Hematopoietic multipotent progenitor cell treated with erythropoietin and hydrocortisone succinate and interleukin-3 and kit ligand, for 6 days (in vitro differentiated cells): ENCODE data around the gene ZNF346.
"Not testable (repeated sequence)": the region's sequence is repeated elsewhere in the genome, so short reads cannot be mapped to it uniquely, and the experiment has no call there.

ENCODE experiments used
- DNase-seq: peaks from one replicate; pipeline ENCODE4 v3.0.0-alpha.2; 2015

Gene ZNF346

GRCh38 chr5:177022386-177023302 lies at the start of gene ZNF346:
ZNF346 (plus strand) TSS chr5:177022696; CDS start chr5:177022739, 43 bp downstream.
- DNase-seq: peak; percentile 98

- DNase-seq: no peak
Observed at GRCh38 chr5:176979669-176980068, 42.8 kb upstream of the ZNF346 start.

DNA sequence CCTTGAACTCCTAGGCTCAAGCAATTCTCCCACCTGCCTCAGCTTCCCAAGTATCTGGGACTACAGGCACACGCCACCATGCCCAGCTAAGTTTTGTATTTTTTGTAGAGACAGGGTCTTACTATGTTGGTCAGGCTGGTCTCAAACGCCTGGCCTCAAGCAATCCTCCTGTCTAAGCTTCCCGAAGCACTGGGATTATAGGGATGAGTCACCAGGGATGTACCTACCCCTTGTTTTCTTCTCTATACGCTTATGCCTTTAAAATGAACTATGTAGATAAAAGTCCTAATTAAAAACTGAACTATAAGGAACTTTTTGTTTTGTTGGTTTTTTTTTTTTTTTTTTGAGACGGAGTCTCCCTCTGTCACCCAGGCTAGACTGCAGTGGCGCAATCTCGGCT lies 41.7 kb upstream of the ZNF346 start:
- no peak for DNase-seq

DNA sequence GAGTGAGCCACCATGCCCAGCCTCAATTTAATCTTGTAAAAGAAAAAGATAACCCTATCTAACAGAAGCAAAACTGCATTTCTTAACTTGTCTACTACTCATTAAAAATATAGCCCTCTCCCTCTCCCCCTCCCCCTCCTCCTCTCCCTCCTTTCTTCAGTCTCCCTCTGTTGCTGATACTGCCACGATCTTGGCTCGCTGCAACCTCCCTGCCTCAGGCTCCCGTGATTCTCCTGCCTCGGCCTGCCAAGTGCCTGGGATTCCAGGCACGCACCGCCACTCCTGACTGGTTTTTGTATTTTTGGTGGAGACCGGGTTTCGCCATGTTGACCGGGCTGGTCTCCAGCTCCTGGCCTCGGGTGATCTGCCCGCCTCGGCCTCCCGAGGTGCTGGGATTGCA lies 39.4 kb upstream of the ZNF346 start:
- DNase-seq: not testable (repeated sequence)

DNA sequence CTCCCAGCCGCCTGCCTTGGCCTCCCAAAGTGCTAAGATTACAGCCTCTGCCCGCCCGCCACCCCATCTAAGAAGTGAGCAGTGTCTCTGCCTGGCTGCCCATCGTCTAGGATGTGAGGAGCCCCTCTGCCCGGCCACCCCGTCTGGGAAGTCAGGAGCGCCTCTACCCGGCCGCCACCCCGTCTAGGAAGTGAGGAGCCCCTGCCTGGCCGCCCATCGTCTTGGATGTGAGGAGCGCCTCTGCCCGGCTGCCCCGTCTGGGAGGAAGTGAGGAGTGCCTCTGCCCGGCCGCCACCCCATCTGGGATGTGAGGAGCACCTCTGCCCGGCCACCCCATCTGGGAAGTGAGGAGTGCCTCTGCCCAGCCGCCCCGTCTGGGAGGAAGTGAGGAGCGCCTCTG lies 38.9 kb upstream of the ZNF346 start:
- DNase-seq: not testable (repeated sequence)

- not testable (repeated sequence) for DNase-seq
Observed at GRCh38 chr5:176984176-176984575, 38.3 kb upstream of the ZNF346 start.

DNA sequence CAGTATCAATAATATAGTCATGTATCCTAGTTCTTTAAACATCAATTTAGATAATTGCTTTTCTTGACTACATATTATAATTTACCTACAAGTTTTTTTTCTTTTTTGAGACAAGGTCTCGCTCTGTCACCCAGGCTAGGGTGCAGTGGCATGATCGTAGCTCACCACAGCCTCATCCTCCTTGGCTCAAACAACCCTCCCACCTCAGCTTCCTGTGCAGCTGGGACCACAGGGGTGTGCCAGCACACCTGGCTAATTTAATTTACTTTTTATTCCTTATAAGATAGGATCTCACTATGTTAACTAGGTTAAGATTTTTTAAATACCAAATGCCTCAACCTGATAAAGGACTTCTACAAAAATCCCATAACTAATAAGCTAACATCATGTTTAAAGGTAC lies 37.0 kb upstream of the ZNF346 start:
- DNase-seq: no peak

DNA sequence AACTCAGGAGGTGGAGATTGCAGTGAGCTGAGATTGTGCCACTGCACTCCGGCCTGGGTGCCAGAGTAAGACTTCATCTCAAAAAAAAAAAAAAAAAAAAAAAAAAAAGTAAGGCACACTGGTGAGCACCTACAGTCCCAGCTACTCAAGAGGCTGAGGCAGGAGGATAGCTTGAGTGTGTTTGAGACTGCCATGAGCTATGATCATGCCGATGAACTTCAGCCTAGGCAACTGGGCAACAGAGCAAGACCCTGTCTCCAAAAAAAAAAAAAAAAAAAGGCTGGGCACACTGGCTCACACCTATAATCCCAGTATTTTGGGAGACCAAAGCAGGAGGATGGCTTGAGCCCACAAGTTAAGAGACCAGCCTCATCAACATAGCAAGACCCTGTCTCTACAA lies 36.2 kb upstream of the ZNF346 start:
- DNase-seq: no peak

DNA sequence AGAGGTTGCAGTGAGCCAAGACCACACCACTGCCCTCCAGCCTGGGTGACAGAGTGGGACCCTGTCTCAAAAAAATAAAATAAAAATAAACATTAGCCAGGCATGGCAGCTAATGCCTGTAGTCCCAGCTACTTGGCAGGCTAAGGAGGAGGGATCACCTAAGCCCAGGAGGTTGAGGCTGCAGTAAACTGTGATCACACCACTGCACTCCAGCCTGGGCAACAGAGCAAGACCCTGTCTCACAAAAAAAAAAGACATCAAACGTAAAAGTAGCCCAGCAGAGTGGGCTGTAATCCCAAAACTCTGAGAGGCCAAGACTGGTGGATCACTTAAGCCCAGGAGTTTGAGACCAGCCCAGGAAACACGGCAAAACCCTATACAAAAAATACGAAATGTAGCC lies 34.9 kb upstream of the ZNF346 start:
- DNase-seq: no peak

DNA sequence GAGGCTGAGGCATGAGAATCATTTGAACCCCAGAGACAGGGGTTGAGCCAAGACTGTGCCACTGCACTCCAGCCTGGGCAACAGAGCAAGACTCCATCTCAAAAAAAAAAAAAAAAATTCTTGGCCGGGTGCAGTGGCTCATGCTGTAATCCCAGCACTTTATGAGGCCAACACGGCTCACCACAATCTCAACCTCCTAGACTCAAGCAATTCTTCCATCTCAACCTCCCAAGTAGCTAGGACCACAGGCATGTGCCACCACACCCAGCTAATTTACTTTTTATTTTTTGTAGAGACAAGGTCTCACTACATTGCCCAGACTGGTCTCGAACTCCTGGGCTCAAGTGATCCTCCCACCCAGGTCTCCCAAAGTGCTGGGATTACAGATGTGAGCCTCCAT lies 29.4 kb upstream of the ZNF346 start:
- not testable (repeated sequence) for DNase-seq

GRCh38 chr5:176994460-176995121 lies 27.9 kb upstream of the ZNF346 start:
- DNase-seq: peak; percentile 91

- no peak for DNase-seq
Observed at GRCh38 chr5:176995122-176995490, 27.4 kb upstream of the ZNF346 start.

- no peak for DNase-seq
Observed at GRCh38 chr5:176995896-176996767, 26.4 kb upstream of the ZNF346 start.

GRCh38 chr5:176996780-176997179 lies 25.7 kb upstream of the ZNF346 start:
- no peak for DNase-seq

DNA sequence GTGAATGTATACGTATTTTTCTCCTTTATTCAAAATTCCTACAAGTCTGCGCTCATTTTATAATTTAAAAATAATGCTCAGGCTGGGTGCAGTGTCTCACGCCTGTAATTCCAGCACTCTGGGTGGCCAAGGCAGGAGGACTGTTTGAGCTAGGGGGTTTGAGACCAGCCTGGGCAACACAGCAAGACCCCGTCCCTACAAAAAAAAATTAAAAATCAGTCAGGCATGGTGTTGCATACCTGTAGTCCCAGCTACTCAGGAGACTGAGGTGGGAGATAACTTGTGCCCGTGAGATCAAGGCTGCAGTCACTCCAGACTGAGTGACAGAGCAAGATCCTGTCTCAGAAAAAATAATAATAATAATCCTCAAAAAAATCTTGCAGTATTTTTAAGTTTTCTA lies 23.7 kb upstream of the ZNF346 start:
- no peak for DNase-seq

GRCh38 chr5:176999526-176999925 lies 23.0 kb upstream of the ZNF346 start:
- not testable (repeated sequence) for DNase-seq

DNA sequence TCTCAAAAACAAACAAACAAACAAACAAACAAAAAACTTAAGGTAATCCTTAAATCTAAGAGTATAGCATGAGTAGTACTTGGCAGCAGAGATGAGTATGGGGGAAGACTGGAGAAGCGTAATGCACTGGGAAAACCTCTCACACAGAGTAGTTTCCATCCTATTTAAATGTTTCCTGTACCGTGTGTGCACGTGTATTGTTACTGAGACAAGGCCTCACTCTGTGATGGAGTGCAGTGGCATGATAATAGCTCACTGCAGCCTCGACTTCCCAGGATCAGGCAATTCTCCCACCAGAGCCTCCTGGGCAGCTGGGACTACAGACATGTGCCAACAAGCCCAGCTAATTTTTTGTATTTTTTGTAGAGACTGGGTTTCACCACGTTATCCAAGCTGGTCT lies 18.8 kb upstream of the ZNF346 start:
- DNase-seq: no peak

GRCh38 chr5:177004961-177005360 lies 17.5 kb upstream of the ZNF346 start:
- no peak for DNase-seq

GRCh38 chr5:177005619-177006264 lies 16.8 kb upstream of the ZNF346 start:
- DNase-seq: peak; percentile 86

GRCh38 chr5:177006265-177006972 lies 16.1 kb upstream of the ZNF346 start, which contains the start of gene UIMC1:
UIMC1 (minus strand) TSS chr5:177006779; CDS start chr5:176982615, 24,164 bp downstream.
- DNase-seq: peak; percentile 93

GRCh38 chr5:177008716-177009115 lies 13.8 kb upstream of the ZNF346 start:
- DNase-seq: no peak

- no peak for DNase-seq
Observed at GRCh38 chr5:177010153-177010552, 12.3 kb upstream of the ZNF346 start.
